SJCRH30 (cell line): ENCODE measurements around the gene MRGPRX2. TPM values are rescaled to one million over a fixed set of nuclear protein-coding genes. Genes with fewer than 3 reads are reported as not detected.

Experiments
- DNase-seq, 2 experiments: peaks; one replicate each; pipeline ENCODE4 v3.0.0-alpha.2; 2015 to 2020
- H3K27ac ChIP-seq: fragments of 250-450 bp; sonication (Bioruptor Pico); 2 replicates; pipeline ENCODE4 v1.5.1; 2020; ENCODE audit warnings: mild to moderate bottlenecking, moderate library complexity
- H3K27me3 ChIP-seq: fragments of 250-450 bp; sonication (Bioruptor Pico); 2 replicates; pipeline ENCODE4 v1.5.1; 2020; ENCODE audit warnings: mild to moderate bottlenecking, moderate library complexity
- H3K36me3 ChIP-seq: fragments of 250-450 bp; sonication (Bioruptor Pico); 2 replicates; pipeline ENCODE4 v1.5.1; 2020; ENCODE audit warnings: mild to moderate bottlenecking, moderate library complexity
- H3K4me1 ChIP-seq: fragments of 250-450 bp; sonication (Bioruptor Pico); 2 replicates; pipeline ENCODE4 v1.5.1; 2020; ENCODE audit warnings: mild to moderate bottlenecking, moderate library complexity
- H3K4me3 ChIP-seq: fragments of 250-450 bp; sonication (Bioruptor Pico); 2 replicates; pipeline ENCODE4 v1.5.1; 2020; ENCODE audit warnings: mild to moderate bottlenecking, moderate library complexity
- H3K9me3 ChIP-seq: fragments of 250-450 bp; sonication (Bioruptor Pico); replicated peaks from 2 replicates; pipeline ENCODE4 v1.5.1; 2020; ENCODE audit warnings: mild to moderate bottlenecking, moderate library complexity
- total RNA-seq: library from RNA; depleted of rRNA; stranded (reverse); fragments of >200 nt; shearing (Covaris generic); gene quantifications from 2 replicates; pipeline ENCODE4 v1.2.3, GENCODE V29; 2014

MRGPRX2 gene
- total RNA-seq, 1 experiment from 2014 or later = not detected

DNA sequence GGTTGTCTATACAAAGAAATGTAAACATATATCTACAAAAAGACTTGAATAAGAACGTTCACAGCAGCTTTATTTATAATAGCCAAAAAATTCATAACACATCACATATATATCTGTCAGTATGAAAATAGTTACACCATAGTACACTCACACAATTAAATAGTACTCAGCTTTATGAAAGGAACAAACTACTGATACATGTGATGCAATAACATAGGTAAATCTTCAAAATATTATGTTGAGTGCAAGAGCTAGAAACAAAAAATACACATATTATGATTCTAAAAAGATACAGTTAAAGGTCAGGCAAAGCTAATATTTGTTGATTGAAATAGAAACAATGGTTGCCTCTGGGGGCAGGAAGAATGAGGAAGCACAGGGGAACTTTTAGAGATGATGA lies 6.6 kb downstream of the MRGPRX2 start:
- Histone ChIP-seq H3K27ac (no peak overlapping the region), H3K4me3 (no peak overlapping the region), H3K36me3 (no peaks in the 10 kb centered on the region), H3K9me3 (peaks cover 3% of the 10 kb centered on the region; the same call in 1 of the 2 replicates), H3K27me3 (no peaks in the 10 kb centered on the region), H3K4me1 (no peaks in the 10 kb centered on the region)
- DNase-seq = no peak

DNA sequence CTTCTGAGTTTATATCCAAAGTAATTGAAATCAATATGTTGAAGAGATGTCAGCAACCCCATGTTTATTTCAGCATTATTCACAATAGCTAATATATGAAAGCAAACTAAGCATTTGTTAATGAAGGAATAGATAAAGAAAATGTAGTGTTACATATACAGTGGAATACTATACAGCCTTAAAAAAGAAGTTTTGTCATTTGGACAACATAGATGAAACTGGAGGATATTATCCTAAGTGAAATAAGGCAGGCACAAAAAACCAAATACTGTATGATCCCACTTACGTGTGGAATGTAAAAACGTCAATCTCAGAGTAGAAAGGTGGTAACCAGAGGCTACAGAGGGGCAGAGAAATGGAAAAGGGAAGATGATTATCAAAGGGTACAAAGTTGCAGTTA lies 10.2 kb downstream of the MRGPRX2 start:
- Histone ChIP-seq H3K27me3 (no peaks in the 10 kb centered on the region), H3K4me3 (no peak overlapping the region), H3K9me3 (peaks cover 3% of the 10 kb centered on the region; the same call in 1 of the 2 replicates), H3K36me3 (no peaks in the 10 kb centered on the region), H3K4me1 (no peaks in the 10 kb centered on the region), H3K27ac (no peak overlapping the region)
- no peak for DNase-seq

DNA sequence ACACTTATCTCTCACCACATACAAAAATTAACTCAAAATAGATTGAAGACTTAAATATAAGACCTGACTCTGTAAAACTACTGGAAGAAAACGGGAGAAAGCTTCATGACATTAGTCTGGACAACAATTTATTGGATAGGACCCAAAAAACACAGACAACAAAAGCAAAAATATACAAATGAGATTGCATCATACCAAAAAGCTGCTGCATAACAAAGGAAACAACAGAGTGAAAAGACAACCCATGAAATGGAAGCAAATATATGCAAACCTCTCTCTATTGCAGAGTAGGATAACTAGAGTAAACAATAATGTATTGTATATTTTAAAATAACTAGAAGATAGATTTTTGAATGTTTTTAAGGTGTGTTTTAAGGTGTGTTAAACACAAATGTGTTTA lies 11.2 kb downstream of the MRGPRX2 start:
- no peak for DNase-seq
- H3K27ac ChIP-seq = no peak overlapping the region
- H3K4me3 ChIP-seq = no peak overlapping the region
- no peaks in the 10 kb centered on the region for H3K4me1 ChIP-seq
- H3K9me3 ChIP-seq = peaks cover 3% of the 10 kb centered on the region; the same call in 1 of the 2 replicates
- no peaks in the 10 kb centered on the region for H3K36me3 ChIP-seq
- no peaks in the 10 kb centered on the region for H3K27me3 ChIP-seq

DNA sequence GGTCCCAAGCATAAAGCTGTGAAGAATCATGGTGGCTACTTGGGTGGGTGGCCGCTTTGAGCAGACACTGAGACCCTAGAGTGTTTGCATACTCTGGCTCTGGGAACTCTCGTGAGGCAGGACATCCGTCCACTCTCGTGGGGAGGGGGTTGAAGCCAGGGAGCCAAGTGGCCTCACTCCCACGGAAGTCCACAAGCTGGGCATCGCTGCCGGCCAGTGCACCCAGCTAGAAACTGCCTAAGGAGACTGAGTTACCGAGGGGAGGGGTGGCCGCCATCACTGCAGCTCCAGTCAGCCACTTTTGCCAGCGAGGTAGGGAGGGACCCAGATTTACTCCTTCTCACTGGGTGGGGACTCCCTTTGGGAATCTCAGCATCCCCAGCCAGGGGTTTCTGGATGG lies 20.5 kb downstream of the MRGPRX2 start:
- Histone ChIP-seq H3K27me3 (no peaks in the 10 kb centered on the region), H3K27ac (no peak overlapping the region), H3K9me3 (peaks cover 5% of the 10 kb centered on the region; the same call in 1 of the 2 replicates), H3K4me3 (no peak overlapping the region), H3K4me1 (no peaks in the 10 kb centered on the region), H3K36me3 (no peaks in the 10 kb centered on the region)
- DNase-seq = no peak

DNA sequence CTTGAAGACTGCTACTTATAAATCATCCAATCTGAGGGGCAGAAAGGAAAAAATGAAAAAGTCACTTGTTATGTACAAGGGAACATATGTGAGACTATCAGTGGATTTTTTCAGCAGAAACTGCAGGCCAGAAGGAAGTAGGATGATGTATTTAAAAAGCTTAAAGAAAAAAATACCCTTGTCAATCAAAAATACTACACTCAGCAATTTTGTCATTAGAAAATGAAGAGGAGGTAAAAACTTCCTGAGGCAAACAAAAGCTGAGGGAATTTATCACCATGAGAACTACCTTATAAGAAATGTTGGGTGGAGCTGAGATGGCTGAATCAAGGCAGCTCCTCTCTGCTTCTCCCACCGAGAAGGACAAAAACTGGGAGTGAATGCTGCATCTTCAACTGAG lies 21.1 kb downstream of the MRGPRX2 start:
- no peak overlapping the region for H3K27ac ChIP-seq
- no peak overlapping the region for H3K4me3 ChIP-seq
- peaks cover 5% of the 10 kb centered on the region; the same call in 1 of the 2 replicates for H3K9me3 ChIP-seq
- H3K27me3 ChIP-seq = no peaks in the 10 kb centered on the region
- no peaks in the 10 kb centered on the region for H3K36me3 ChIP-seq
- H3K4me1 ChIP-seq = no peaks in the 10 kb centered on the region
- no peak for DNase-seq

DNA sequence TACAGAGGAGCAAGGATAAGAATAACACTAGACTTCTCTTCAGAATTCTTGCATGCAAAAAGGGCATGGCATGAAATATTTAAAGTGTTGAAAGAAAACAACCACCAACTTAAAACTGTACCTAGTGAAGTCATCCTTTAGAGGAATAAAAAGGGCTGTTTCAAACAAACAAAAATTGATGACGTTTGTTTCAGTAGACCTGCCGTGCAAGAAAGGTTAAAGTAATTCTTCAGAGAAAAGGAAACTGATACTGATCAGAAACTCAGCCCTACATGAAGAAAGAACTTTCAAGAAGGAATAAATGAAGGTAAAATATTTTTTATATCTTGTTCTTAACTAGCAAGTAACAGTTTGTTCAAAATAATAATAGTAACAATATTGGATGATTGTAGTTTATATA lies 27.5 kb downstream of the MRGPRX2 start:
- no peaks in the 10 kb centered on the region for H3K9me3 ChIP-seq
- no peak overlapping the region for H3K27ac ChIP-seq
- peaks cover 1% of the 10 kb centered on the region for H3K4me1 ChIP-seq

DNA sequence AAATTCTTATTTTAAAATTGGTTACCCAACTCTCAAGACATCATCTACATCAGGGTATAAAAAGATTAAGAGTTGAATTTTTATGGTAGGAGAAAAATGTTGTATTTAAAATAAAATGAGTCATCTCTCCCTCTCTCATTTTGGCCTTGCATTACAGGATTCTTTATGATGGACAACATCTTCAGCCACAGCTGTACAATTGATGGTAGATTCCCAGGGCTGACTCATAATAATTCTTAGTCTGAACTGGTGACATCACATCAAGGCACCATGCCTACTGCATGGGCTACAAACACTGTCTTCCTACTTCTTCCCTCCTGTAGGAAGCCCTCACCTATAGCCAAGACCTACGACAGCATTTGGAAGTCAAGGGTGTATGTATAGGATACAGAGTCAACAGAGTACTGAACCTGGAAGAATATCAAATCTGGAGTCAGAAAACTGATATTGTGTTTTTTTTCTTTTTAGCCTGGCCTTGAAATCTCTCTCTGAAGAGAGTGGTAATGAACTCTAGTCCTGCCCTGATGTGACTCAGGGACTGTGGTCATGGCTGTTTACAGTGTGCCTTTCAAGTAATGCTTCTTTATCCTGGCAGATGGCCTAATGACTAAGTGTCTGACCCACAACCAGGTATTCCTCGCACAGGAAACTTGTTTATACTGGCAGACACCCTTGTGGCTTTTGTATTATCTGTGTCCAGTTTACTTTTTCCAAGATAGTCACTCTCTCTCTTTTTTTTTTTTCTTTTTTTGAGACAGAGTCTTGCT lies 32.5 kb downstream of the MRGPRX2 start:
- peak; percentile 56 to 58 for DNase-seq
- Histone ChIP-seq H3K36me3 (no peaks in the 10 kb centered on the region), H3K27ac (peak overlapping the region; percentile 56), H3K27me3 (no peaks in the 10 kb centered on the region; the same call in 1 of the 2 replicates), H3K4me3 (no peak overlapping the region), H3K9me3 (no peaks in the 10 kb centered on the region), H3K4me1 (peaks cover 10% of the 10 kb centered on the region)

More for the DNA sequence above, 27.5 kb downstream of the MRGPRX2 start:
- DNase-seq = no peak
- H3K27me3 ChIP-seq = no peaks in the 10 kb centered on the region
- H3K36me3 ChIP-seq = no peaks in the 10 kb centered on the region
- H3K4me3 ChIP-seq = no peak overlapping the region

DNA sequence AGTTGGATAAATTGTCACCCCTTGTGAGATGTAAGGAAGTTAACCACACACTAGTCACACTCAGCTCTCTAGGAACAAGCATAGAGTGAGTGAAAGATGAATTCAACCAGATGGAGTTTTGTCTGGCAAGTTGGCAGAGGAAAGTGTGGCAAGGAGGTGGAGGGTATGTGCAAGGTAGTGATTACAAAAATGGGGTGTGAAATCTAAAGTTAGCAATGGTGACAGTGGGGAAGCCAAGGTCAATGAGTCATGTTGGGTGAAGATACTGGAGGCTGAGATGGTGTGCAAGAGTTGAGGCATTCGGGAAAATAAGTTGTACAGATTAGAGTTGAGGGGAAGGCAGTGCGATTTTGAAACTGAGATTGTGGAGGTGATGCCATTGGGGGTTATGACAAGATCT lies 33.7 kb downstream of the MRGPRX2 start:
- DNase-seq = no peak
- Histone ChIP-seq H3K36me3 (no peaks in the 10 kb centered on the region), H3K4me1 (peaks cover 10% of the 10 kb centered on the region), H3K9me3 (no peaks in the 10 kb centered on the region), H3K4me3 (no peak overlapping the region), H3K27me3 (no peaks in the 10 kb centered on the region; the same call in 1 of the 2 replicates), H3K27ac (no peak overlapping the region)

DNA sequence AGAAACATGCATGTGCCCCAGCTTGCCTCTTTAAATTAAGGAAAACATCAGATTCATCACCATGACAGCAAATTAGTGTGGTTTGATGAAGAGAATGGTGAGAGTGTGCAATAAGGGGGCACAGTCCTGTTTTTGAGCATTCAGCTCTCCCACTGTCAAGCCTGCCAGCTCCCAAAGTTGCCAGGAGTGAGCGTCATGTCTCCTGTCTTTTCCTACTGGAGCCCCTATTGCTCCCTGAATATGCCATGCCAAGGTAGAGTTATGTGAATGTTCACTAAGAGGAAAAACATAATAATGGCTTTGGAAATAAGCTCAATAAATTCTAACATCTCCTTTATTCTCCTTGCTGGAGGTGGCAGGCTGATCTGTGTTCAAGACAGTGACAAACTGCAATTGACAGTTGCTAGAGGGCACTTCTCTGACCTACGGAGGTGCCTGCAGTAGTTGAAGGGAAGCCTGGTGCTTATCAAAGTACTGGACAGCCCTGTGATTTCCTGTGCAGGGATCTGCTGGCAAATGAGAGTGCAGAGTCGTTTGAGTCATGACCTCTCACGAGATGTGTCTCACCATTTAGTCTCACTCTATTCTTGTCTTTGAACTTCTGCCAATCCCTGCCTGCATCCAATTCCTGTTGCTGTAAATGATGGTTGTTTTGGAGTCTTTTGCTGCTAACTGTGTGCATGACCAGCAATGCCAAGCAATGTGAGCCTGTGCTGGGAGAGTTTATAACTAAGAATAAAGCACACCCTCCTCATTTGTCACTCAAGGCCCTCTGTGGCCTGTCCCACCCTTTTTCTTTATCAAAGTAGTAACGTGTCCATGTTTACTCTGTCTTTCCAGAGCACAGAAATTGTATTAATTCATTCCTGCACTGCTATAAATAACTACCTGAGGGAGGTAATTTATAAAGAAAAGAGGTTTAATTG lies 34.8 kb downstream of the MRGPRX2 start:
- no peak overlapping the region for H3K27ac ChIP-seq
- no peaks in the 10 kb centered on the region for H3K36me3 ChIP-seq
- H3K27me3 ChIP-seq = no peaks in the 10 kb centered on the region; the same call in 1 of the 2 replicates
- no peak overlapping the region for H3K4me3 ChIP-seq
- H3K9me3 ChIP-seq = no peaks in the 10 kb centered on the region
- DNase-seq = no peak
- H3K4me1 ChIP-seq = peaks cover 10% of the 10 kb centered on the region

DNA sequence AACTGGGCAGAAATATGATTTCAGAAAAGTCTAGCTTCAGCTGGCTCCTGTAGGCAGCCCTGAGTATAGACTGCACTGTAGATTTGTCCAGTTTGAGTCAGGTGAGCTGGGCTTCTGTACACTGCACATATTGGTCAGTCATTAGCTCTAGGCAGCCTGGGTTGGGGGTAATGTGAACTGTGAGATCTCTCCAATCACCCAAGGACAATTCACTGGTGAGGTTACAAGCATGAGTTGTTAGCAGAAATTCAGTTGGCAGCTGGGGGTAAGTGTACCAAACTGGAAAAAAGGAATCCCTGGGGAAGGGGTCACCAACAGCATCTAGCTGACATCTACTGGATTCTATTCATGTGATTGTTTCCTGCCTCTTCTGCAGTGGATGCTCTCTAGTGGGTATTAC lies 39.7 kb downstream of the MRGPRX2 start:
- no peaks in the 10 kb centered on the region for H3K36me3 ChIP-seq
- H3K27ac ChIP-seq = no peak overlapping the region
- H3K27me3 ChIP-seq = no peaks in the 10 kb centered on the region; the same call in 1 of the 2 replicates
- H3K4me1 ChIP-seq = no peaks in the 10 kb centered on the region
- no peaks in the 10 kb centered on the region for H3K9me3 ChIP-seq
- H3K4me3 ChIP-seq = no peak overlapping the region
- DNase-seq = no peak

DNA sequence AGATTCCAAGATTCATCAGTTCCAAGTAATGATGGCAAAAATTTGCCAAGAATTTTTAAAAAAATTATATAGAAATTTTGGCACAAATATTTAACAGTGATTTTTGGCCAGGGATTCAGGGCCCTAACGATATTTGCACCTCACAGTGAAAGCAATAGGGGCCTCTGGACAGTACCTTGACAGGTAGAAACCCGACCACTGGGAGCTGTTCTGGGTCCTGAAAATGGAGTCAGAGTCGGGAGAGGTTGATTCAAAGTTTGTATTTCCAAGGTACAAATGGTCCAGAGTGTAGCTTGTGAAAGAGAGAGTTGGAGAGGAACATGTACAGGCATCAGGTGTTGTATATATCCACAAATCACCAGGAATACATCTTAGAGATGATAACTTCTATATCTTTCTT lies 41.6 kb downstream of the MRGPRX2 start:
- H3K4me3 ChIP-seq = no peak overlapping the region
- H3K27me3 ChIP-seq = no peaks in the 10 kb centered on the region
- DNase-seq = peak; percentile 19 to 47
- no peaks in the 10 kb centered on the region for H3K36me3 ChIP-seq
- H3K9me3 ChIP-seq = no peaks in the 10 kb centered on the region
- H3K27ac ChIP-seq = no peak overlapping the region
- no peaks in the 10 kb centered on the region for H3K4me1 ChIP-seq

DNA sequence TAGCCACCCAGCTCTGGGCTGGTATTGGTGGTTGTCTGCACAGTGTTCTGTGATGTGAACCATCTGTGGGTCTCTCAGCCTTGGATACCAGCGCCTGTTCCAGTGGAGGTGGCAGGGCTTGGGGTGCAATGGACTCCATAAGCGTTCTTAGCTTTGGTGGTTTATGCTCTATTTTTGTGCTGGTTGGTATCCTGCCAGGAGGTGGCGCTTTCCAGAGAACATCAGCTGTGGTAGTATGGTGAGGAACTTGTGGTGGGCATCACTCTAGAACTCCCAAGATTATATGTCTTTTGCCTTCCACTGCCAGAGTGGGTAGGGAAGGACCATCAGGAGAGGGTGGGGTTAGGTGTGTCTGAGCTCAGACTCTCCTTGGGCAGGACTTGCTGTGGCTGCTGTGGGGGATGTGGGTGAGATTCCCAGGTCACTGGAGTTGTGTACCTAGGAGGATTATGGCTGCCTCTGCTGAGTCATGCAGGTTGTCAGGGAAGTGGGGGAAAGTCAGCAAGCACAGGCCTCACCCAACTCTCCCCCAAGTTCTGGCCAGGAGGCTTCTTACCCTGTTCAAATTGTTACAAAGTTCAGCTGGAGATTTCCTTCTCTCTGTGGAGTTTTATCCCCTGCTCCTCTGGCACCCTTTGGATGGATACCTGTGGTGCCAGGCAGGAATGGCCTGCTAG lies 47.2 kb downstream of the MRGPRX2 start:
- no peak overlapping the region for H3K4me3 ChIP-seq
- peak in 1 of 2 experiments; percentile 39 for DNase-seq
- no peaks in the 10 kb centered on the region for H3K9me3 ChIP-seq
- H3K4me1 ChIP-seq = no peaks in the 10 kb centered on the region
- no peak overlapping the region for H3K27ac ChIP-seq
- H3K27me3 ChIP-seq = no peaks in the 10 kb centered on the region
- no peaks in the 10 kb centered on the region for H3K36me3 ChIP-seq

DNA sequence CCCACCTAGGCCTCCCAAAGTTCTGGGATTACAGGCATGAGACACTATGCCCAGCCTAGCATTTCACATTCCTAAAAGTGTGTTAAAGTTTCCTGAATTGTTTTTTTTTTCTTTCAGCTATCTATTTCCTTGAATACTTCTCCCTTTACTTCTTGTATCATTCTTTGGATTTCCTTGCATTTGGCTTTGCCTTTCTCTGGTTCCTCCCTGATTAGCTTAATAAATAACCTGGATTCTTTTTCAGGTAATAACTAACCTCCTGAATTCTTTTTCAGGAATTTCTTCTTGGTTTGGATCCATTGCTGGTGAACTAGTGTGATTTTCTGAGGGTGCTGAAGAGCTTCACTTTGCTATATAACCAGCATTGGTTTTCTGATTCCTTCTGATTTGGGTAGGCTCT lies 47.9 kb downstream of the MRGPRX2 start:
- no peak overlapping the region for H3K27ac ChIP-seq
- H3K4me1 ChIP-seq = no peaks in the 10 kb centered on the region
- H3K36me3 ChIP-seq = no peaks in the 10 kb centered on the region
- H3K27me3 ChIP-seq = no peaks in the 10 kb centered on the region; the same call in 1 of the 2 replicates
- no peaks in the 10 kb centered on the region for H3K9me3 ChIP-seq
- DNase-seq = no peak
- no peak overlapping the region for H3K4me3 ChIP-seq
